Activated T-cell treated with anti-CD3 and anti-CD28 coated beads, Interleukin-2, amount 50 U/mL, for 48 hours (primary cell): ENCODE results near the gene ZCCHC13.
"Not testable (repeated sequence)": the region's sequence is repeated elsewhere in the genome, so short reads cannot be mapped to it uniquely, and the experiment has no call there.

Experiments used
- DNase-seq, 2 experiments: peaks; one replicate each; pipeline ENCODE4 v3.0.0-alpha.2; 2020

The ZCCHC13 gene

DNA sequence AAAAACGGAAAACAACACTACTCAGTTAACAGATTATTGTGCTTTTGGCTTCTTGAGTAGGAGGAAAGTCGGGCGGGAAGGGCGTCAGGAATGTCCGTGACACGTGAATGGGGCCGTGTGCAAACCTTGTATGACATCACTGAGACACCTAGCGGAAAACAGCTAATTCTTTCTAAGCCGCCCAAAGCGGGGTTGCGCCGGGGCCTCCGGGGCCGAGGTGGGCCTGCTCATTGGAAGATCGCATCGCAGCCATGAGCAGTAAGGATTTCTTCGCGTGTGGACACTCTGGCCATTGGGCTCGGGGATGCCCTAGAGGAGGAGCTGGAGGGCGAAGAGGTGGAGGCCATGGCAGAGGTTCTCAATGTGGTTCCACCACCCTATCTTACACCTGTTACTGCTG lies at the start of gene ZCCHC13:
Gene ZCCHC13, plus strand, starts transcription at position 165 of the 400 bp plus-strand sequence. Its CDS starts 87 bp downstream, at position 252.
- no peak for DNase-seq

DNA sequence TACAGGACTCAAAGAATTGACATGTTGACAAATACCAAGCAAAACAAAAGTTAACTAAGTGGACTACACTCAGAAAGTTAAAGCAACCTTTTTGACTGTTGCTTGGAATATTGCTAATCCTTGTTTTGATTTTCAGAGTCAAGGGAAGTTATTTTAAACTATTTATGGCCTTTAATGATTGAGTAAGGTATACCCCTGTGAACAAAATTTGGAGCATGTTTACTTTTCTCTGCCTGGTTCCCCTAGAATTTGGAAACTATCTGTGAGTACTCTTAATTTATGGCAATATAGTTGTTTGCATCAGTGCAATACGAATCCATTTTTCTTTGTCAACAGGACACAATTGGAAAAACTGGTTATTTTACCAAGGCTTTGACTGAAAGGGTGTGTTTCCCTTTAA lies 45.9 kb upstream of the ZCCHC13 start:
- not testable (repeated sequence) for DNase-seq

DNA sequence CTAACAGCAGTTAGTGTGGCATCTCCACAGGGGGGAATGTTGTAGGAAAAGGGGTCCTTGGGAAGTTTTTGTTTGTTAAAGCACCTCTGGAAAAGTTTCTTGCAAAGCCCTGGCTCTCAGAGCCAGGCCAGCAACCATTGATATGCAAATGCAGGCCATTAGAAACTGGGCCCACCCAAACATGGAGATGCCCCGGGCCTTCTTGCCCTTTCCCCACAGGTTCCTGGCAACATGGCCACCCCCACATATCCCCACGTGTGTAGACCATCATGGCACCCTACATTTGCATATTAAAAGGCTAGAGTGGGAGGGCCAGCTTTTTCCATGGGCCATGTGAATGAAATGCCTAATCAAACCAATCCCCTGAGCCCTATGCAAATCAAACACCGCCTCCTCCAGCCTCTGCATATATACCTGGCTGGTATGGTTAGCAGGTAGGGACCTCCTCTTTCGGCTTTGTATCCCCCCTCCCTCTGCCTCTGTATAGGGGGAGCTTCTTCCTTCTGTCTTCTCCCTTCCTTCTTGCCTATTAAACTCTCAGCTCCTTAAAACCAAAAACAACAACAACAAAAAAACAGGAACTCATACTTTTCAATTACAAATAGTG lies 44.0 kb upstream of the ZCCHC13 start:
- no peak for DNase-seq

DNA sequence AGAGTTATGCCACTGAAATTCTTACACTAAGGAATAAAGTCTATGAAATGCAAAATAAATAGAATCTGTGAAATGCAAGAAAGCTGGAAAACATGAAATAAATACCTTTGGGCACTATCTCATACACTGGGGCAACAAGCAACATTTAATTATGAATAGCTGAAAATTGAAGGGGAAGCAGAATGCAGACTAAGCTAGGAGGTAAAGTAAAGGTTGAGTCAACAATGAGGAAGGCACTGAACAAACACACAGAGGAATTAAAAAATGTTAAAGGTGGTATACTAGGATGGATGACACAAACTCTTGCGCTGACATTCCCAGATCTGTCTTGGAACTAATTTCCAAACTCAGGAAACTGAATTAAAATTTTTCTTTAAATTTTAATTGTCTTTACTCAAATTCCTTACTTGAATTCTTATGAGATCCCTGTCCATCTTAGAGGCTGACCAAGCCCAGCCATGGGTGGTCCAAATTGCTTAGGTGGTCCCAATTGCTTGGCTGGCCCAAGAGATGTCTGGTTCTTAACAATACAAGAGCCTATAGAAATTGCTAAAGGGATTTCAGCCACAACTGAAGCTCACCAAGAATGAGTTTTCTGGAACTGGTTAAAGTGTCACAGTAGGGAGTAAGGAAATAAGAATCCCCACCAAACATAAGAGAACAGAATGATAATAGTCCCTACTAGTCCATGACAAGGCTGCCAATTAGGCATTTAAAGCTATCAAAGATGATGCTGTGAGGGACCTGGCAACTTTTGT lies 41.3 kb upstream of the ZCCHC13 start:
- no peak for DNase-seq

DNA sequence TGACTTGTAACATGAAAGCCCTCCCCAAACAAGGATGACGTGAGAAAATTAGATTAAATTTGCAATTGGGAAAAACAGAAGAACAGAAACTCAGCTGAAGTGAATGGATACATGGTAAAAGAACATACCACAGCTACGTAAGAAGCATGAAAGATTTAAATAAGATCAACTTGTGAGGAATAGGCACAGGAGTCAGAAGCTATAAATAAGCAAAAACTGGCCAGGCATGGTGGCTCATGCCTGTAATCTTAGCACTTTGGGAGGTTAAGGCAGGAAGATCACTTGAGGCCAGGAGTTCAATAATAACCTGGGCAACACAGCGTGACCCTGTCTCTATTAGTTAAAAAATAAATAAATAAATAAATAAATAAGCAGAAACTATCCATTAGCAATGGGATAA lies 33.6 kb upstream of the ZCCHC13 start:
- DNase-seq: no peak

DNA sequence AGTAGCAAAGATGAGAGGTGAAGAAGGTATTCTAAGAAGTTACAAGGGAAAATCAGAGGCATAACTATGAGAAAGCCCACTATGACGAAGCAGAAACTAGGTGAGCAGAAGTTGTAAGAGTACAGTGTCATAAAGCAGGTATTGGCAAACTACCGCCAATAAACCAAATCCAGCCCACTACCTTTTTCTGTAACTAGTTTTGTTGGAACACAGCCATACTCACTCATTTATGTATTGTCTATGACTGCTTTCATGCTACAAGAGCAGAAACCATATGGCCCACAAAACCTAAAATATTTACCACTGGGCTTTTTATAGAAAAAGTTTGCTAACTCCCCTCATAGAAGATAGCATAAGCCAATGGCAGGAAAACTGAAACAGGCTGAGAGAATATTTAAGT lies 31.8 kb upstream of the ZCCHC13 start:
- DNase-seq: no peak

DNA sequence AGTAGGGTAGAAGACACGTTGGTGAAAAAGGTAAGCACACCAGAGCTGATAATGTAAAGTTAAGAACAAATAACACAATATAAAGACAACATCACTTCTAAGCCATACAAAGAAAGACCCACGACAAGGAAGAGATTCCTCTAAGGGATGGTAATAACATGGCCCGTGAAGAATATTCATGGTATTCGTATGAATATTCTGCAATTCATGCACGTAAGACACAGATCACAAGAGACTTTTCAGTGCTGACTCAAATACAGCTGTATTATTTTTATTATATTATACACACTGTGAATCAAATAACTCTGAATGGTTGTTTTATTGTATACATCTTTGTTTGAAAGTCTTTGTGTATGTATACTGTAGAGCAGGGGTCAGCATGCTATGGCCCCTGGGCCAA lies 29.5 kb upstream of the ZCCHC13 start:
- DNase-seq: no peak

DNA sequence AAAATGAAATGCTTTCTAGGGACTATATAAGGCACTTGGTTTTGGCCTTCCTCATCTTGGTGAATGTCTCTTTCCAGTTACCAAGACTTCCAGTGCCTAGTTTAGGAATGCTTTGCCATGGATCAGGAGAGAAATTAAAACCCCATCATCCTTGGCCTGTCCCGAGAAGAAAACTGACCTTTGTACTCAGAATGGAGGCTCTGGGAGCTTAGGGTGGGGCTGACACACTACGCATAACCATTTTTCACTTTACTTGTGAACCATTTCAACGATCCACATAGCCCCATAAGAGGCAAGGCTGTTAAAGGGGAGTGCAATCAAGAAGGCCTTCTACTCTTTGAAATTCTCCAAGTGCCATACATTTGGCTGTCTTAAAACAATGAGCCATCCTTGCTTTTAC lies 26.7 kb upstream of the ZCCHC13 start:
- DNase-seq: no peak

DNA sequence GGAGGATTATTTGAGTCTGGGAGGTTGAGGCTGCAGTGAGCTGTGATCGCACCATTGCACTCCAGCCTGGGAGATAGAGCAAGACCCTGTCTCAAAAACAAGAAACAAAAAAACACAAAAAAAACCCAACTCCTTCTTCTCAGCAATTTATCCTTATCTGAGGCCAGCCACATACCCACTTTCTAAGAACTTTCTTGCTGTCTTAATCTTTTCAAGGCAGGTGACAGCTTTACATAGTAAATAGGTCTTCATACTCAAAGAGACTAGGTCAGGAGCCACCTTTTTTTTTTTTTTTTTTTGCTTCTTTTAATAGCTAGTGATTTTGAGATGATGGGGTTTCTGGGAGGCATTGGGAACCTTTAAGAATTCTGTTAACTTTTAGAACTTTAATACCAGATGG lies 26.1 kb upstream of the ZCCHC13 start:
- DNase-seq: no peak

DNA sequence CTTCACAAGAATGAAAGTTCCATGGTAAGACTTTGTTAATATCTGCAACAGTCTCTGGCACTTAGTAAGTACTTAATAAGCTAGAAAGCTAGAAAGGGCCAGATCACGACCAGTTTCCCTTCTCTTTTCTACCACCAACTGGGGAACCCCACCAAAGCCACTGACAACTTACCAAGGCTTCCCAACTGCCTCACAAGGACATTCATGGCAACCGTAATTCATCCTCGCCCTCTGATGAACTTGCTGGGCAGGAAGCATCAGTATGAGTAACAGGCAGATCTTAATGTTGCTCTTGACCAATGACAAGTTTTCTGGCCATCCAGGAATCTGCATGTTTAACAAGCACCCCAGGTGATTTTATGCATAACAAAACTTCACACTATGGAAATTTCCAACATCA lies 23.2 kb upstream of the ZCCHC13 start:
- DNase-seq: no peak

DNA sequence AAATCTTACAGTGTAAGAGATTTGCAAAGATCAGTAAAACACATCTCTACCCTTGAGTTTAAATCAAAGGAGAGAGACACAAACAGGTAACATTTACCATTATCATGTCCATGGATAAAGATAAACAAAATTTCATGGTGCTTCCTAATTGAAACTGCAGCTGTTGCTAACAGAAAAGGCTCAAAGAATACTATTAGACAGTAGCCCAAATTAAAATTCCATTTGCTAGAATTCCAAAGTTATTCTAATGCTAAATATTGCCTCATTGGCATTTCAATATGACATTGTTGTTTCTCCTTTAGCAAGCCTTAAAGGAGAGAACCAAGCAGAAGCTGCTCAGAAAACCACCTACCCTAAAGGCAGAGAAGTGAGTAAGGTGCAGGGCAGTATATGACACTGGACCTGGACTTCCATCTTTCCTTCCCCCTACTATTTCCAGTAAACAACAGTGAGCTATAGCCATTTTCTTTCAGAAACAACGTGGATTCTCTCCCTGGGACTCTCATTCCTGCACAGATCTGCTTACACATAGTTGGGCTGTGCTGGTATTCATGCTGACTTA lies 19.5 kb upstream of the ZCCHC13 start:
- no peak for DNase-seq

DNA sequence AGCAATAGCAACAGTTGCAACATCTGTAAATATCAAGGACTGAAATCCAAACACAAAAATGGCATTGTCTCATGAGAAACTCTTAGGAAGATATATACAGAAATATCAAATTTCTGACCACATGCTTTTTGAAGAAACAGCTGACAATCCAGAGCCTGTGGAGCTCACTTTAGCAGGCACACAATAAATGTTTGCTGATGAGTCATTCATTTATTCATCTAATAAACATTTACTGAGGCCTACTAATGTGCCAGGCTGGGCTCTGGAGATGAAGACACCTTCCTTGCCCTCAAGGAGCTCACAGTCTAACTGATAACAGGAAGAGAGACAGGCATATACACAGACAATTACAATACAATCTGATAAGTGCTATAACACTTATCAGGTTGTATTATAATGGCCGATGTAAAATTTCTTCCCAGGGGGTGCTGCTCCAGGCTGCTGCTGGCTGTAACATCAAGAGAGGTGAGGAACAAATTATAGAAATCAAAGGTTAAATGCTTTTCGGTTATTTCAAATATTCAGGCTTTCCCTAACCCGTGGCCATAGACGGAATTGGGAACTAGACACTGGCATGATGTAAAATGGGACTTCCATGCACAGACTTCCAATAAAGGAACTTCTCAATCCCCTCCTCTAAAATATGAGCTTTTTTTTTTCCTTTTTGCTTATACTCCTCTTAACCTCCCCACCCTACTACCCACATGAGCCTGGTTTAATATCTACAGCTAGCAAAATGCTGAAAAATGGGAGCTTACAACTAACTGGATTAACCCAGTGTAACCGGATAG lies 16.8 kb upstream of the ZCCHC13 start:
- no peak for DNase-seq

DNA sequence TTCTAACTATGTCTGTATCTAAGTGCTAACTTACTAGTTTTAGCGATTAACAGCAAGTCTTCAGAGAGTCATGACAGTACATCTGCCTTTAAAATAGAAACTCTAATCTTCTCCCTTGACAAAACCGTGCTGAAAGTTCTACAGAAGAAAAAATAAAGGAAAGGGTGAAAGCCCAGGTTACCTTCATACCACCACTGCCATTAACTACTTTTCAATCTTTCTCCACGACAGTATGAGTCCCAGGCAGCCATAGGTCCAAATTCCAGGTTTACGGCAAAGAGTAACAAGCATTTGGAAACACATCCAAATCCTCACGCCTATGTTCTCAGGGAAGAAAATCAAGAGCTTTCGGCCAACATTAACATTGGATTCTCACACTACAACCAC lies 12.4 kb upstream of the ZCCHC13 start:
- DNase-seq: no peak

DNA sequence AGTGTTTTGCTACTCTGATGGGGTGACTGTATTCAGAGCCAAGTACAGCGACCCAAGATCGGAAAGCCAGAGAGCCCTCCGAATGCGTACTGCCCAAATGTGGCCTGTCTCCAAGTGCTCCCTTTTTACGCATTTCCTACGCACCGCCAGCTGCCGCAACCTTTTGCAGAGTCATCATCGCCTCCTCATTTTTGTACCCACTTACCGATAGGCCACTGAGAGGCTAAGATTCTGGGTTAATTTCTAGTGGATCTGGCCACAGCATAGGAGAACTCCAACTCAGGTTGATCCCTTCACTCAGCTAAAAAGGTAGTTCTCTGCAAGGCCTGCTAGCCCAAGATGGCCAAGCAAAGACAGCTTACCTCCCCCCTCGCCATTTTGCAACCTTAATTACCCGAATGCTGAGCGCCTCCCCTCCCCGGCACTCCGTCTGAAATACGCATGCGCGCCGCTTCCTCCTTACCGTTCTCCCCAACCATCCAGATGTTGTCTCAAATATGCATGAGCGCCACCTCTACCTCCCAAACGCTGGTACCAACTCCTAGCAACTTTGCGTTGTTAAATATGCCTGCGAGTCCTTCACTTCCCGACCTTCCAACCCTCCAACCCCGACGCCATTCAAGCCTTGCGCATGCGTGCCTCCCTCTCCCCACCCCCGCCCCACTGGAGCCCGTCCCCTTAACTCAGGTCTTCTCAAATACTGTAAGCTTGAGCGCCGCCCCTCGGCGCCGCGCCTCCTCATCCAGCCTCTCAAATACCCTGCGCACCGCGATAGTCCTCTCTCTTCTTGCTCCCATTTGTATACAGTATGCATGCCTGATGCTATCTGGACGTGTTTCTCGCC lies 11.8 kb upstream of the ZCCHC13 start:
- peak; percentile 81 to 82 for DNase-seq

DNA sequence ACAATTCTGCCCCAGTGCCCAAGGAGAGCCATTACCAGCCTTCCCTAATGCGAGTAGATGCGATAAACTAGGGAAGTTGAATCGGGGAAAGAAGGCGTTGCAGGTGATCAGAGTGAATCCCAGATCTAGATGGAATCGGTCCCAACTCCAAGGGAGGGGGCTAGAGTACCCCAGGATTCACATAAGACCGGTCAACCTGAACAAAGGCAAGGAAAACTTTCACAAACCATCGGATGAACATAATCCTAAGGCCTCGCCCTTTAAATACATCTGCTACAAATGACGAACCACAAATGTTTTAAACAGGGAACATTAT lies 11.2 kb upstream of the ZCCHC13 start:
- no peak for DNase-seq

DNA sequence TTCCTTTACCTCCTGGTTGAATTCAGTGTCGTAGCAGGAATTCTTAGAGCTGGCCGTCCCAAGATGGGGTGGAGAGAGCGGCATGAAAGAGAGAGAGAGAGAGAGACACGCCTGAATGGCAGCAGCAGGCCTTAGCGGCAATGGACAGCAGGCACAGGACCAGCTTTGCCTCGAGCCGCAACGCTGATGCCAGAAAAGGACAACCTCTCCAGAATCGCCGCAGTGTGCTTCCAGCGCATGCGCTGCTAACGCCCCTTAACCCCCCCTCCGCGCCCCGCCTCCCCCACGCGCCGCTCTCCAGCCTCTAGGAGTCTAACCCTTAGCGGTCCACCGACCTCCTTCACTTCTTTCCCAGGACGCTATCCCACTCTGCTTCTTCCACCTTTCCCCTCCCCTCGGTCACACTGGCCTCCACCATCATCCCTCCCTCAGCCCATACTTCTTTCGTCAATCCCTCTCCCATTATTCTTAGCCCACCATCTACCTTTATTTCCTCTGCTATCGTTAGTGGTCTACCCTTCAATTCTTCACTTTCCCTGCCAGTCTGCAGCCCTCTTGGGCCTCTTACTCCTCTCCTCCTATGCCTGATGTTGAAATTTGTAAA lies 10.5 kb upstream of the ZCCHC13 start:
- peak; percentile 69 to 73 for DNase-seq

DNA sequence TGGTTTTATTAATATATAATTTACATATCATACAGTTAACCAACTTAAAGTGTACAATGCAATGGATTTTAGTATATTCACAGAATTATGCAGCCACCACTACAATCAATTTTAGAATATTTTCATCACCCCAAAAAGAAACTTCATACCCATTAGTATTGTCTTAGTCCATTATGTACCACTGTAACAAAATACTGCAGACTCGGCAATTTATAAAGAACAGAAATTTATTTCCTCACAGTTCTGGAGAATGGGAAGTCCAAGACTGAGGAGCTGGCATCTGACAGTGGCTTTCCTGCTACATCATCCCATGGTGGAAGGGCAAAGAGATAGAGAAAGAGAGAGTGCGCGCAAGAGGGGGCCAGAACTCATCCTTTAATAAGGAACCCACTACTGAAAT lies 8.9 kb upstream of the ZCCHC13 start:
- no peak for DNase-seq

DNA sequence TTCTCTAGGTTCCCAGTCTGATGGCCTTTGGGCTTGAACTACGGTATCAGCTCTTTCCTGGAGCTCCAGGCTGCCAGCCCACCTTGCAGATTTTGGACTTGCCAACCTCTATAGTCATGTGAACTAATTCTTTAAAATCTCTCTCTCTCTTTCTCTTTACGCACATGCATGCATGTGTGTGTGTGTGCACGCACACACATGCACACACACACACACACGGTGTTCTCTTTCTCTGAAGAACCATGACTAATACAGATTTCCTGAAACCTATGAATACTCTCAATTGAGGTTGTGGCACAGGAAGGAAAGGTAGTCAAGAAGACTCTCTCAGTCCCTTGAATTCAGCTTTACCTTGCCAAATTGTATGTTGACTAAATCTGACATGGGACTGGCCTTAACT lies 6.2 kb upstream of the ZCCHC13 start:
- no peak for DNase-seq

DNA sequence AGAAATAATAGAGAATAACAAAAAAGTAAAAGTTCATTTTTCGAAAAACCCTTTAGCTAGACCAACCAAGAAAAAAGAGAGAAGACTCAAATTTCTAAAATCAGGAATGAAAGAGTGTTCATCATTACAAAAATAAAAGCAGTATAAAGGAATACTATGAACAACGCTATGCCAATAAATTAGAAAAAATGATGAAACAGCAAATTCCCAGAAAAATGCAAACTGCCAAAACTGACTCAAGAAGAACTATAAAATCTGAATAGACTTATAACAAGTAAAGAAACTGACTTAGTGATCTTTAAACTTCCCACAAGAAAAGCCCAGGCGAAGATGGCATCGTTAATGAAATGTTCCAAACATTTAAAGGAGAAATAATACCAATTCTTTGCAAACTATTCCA lies 3.1 kb upstream of the ZCCHC13 start:
- no peak for DNase-seq

DNA sequence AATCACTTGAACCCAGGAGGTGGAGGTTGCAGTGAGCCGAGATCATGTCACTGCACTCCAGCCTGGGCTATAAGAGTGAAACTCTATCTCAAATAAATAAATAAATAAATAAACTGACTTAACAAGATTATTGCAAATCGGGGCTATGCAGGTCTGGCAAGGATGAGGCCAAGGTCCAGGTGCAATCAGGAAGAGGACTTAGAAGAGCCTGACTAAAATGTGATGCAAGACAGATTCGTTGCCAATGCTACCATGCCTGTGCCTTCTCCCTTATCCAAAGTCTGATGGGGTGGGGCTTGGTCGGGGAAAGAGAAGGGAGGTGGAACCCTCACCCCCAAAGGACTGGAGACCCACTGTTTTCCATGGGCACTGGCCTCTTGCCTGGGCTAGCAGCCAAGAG lies 14.7 kb downstream of the ZCCHC13 start:
- no peak for DNase-seq

DNA sequence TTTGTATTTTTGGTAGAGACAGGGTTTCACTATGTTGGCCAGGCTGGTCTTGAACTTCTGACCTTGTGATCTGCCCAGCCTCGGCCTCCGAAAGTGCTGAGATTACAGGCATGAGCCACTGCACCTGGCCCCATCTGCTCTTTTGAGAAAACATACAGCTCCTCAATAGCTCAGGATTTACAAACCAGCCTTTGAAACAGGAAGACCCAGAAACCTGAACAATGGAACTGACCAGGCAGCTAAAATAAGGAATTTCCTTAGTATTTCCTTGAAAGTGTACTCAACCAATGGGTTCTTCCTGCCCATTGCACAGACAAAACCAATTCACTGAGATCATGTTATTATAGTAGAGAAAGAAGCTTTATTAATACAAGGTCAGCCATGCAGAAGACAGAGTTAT lies 15.3 kb downstream of the ZCCHC13 start:
- not testable (repeated sequence) for DNase-seq

DNA sequence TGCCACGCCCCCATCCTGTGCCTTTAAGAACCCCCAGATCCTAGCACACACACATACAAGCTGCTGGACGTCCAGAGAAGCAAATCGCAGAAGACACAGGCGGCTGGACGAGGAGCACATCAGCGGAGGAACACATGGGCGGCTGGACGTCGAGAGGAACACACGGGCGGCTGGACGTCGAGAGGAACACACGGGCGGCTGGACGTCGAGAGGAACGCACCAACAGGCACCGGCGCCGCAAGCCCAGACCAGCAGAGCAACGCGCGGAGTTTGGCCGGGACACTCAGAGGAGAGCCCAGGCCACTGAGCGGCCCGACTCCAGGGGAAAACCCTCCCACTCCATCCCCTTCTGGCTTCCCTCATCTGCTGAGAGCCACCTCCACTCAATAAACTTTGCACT lies 17.2 kb downstream of the ZCCHC13 start:
- DNase-seq: no peak

DNA sequence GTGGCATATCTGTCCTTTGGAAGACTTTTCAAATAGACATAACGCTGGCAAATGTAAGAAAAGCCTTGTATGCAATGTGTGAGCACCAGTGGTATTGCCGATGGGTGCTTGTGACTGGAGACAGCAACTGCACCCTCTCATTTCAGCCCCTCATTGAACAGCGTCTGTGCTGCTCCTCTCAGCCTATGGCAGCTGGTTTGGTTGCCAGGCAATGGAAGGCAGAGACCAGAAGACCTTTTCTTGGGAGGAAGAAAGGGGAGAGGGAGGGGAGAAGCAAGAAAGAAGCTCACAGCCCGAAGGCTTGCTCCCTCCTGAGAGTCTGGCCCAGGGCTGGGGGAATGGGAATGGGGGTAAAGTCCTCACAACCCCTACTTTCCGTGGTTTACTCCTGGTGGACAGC lies 20.2 kb downstream of the ZCCHC13 start:
- DNase-seq: no peak
